ENCODE data around the gene MKRN2OS.

DNA sequence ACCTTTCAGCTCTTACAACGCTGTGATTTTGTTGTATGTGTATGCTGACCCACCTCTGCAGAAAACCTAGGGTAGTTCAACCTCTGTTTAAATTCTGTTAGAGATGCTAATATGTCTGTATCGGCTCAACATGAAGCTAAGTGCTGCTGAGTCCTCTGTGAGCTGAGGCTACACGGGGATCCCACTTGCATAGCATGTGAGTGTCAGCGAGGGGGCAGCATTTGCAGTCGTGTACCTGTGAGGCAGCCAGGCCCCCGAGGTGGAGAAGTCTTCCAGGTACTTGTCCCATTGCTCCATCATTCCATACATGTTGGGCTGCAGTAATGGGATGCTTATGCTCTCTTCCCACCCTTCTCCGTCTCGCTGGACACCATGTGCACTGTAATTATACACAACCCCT, 3.7 kb downstream of the MKRN2OS start:
- TF ChIP-seq CTCF (conservative IDR thresholded peaks at IDR 0.05), result no peak
- TF ChIP-seq ZFX (IDR thresholded peaks at IDR 0.05), result no peak

All from C4-2B (cell line).